ENCODE results near the gene NUBP2.

The NUBP2 gene

DNA sequence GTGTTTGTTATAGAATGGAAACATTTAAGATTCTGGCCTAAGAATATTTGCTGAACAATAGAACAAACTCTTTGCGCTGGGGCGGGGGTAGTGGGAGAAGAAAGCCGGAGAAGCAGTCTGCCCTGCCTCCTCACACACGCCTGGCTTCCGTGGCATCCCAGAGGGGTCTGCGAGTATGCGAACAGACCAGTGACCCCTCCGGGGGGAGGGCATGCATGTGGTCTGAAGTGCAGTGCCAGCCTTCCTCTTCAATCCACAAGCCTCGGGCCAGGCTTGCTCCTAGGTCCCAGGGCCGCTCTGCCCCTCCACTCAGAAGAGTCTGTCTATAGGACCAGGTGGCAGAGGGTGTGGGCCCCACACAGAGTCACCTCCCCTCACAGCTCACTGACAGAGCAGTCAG, 24.9 kb downstream of the NUBP2 start:
- Histone ChIP-seq H2BK120ac (ENCODE audit: insufficient read depth, low read length, poor library complexity) (no peak overlapping the region), H4K8ac (ENCODE audit: low read depth, low read length) (no peak overlapping the region), H3K4me1 (ENCODE audit: control insufficient read depth in 1 of 2, insufficient read depth in 2 of 2, low read length in 2 of 2) (no peaks in the 10 kb centered on the region)

GRCh38 chr16:1808691-1809090, 25.9 kb downstream of the NUBP2 start:
- Histone ChIP-seq H3K27ac (ENCODE audit: low read depth, low read length) (no peak overlapping the region), H2BK120ac (ENCODE audit: insufficient read depth, low read length, poor library complexity) (no peak overlapping the region), H4K91ac (ENCODE audit: low read depth, low read length) (no peak overlapping the region), H2BK12ac (ENCODE audit: low read length) (no peak overlapping the region), H3K4me2 (ENCODE audit: low read length) (no peak overlapping the region), H3K79me1 (ENCODE audit: low read length) (no peaks in the 10 kb centered on the region), H2AFZ (ENCODE audit: insufficient read depth, low read length, poor library complexity) (no peak overlapping the region), H4K12ac (ENCODE audit: low read depth, low read length) (no peak overlapping the region), H3K9ac (ENCODE audit: low read length) (no peak overlapping the region), H3K9me3 (ENCODE audit: insufficient read depth, low read depth, low read length) (peaks cover 4% of the 10 kb centered on the region), H3K14ac (ENCODE audit: low read length) (no peak overlapping the region), H3K36me3 (ENCODE audit: control insufficient read depth in 1 of 2, insufficient read depth in 2 of 2, low read length in 2 of 2) (peaks cover 22 to 29% of the 10 kb centered on the region in 2 experiments), H3K27me3 (ENCODE audit: insufficient read depth, low read length) (no peaks in the 10 kb centered on the region), H2BK5ac (ENCODE audit: low read depth, low read length, poor library complexity) (no peak overlapping the region), H3K18ac (ENCODE audit: low read length) (no peak overlapping the region), H3K79me2 (ENCODE audit: control insufficient read depth, insufficient read depth, low read length, poor library complexity) (no peaks in the 10 kb centered on the region), H2AK5ac (ENCODE audit: low read length) (no peak overlapping the region), H3K4ac (ENCODE audit: low read depth, low read length) (no peak overlapping the region), H4K8ac (ENCODE audit: low read depth, low read length) (no peak overlapping the region), H3K23ac (ENCODE audit: low read length) (no peak overlapping the region), H3K4me3 (ENCODE audit: low read depth, low read length) (no peak overlapping the region), H3K4me1 (ENCODE audit: control insufficient read depth in 1 of 2, insufficient read depth in 2 of 2, low read length in 2 of 2) (no peaks in the 10 kb centered on the region)
- no peak for DNase-seq
- no CpG with 5 or more reads among the region's 18 CpGs for WGBS (ENCODE audit: extremely low coverage, insufficient coverage, insufficient read length)

More for the DNA sequence above, 24.9 kb downstream of the NUBP2 start:
- WGBS (ENCODE audit: extremely low coverage, insufficient coverage, insufficient read length): no CpG with 5 or more reads among the region's 10 CpGs
- H3K4ac ChIP-seq (ENCODE audit: low read depth, low read length): no peak overlapping the region
- no peak overlapping the region for H2BK5ac ChIP-seq (ENCODE audit: low read depth, low read length, poor library complexity)
- H3K4me3 ChIP-seq (ENCODE audit: low read depth, low read length): no peak overlapping the region
- no peaks in the 10 kb centered on the region for H3K27me3 ChIP-seq (ENCODE audit: insufficient read depth, low read length)
- no peak overlapping the region for H2BK12ac ChIP-seq (ENCODE audit: low read length)
- H3K9ac ChIP-seq (ENCODE audit: low read length): no peak overlapping the region
- DNase-seq: no peak
- H3K27ac ChIP-seq (ENCODE audit: low read depth, low read length): no peak overlapping the region
- H3K4me2 ChIP-seq (ENCODE audit: low read length): no peak overlapping the region
- H4K12ac ChIP-seq (ENCODE audit: low read depth, low read length): no peak overlapping the region
- H3K36me3 ChIP-seq (ENCODE audit: control insufficient read depth in 1 of 2, insufficient read depth in 2 of 2, low read length in 2 of 2): peaks cover 22 to 29% of the 10 kb centered on the region in 2 experiments
- no peaks in the 10 kb centered on the region for H3K79me2 ChIP-seq (ENCODE audit: control insufficient read depth, insufficient read depth, low read length, poor library complexity)
- peaks cover 4% of the 10 kb centered on the region for H3K9me3 ChIP-seq (ENCODE audit: insufficient read depth, low read depth, low read length)
- no peak overlapping the region for H2AFZ ChIP-seq (ENCODE audit: insufficient read depth, low read length, poor library complexity)
- H3K18ac ChIP-seq (ENCODE audit: low read length): no peak overlapping the region
- no peak overlapping the region for H2AK5ac ChIP-seq (ENCODE audit: low read length)
- no peak overlapping the region for H4K91ac ChIP-seq (ENCODE audit: low read depth, low read length)
- H3K23ac ChIP-seq (ENCODE audit: low read length): no peak overlapping the region
- no peak overlapping the region for H3K14ac ChIP-seq (ENCODE audit: low read length)
- no peaks in the 10 kb centered on the region for H3K79me1 ChIP-seq (ENCODE audit: low read length)

- H2BK5ac ChIP-seq (ENCODE audit: low read depth, low read length, poor library complexity): no peak overlapping the region
- H3K4me1 ChIP-seq (ENCODE audit: control insufficient read depth in 1 of 2, insufficient read depth in 2 of 2, low read length in 2 of 2): no peaks in the 10 kb centered on the region
- peaks cover 22 to 28% of the 10 kb centered on the region in 2 experiments for H3K36me3 ChIP-seq (ENCODE audit: control insufficient read depth in 1 of 2, insufficient read depth in 2 of 2, low read length in 2 of 2)
- no peak overlapping the region for H3K23ac ChIP-seq (ENCODE audit: low read length)
- no peak overlapping the region for H3K14ac ChIP-seq (ENCODE audit: low read length)
- H2BK12ac ChIP-seq (ENCODE audit: low read length): no peak overlapping the region
- no peaks in the 10 kb centered on the region for H3K79me1 ChIP-seq (ENCODE audit: low read length)
- H4K8ac ChIP-seq (ENCODE audit: low read depth, low read length): no peak overlapping the region
- no peaks in the 10 kb centered on the region for H3K27me3 ChIP-seq (ENCODE audit: insufficient read depth, low read length)
- H4K91ac ChIP-seq (ENCODE audit: low read depth, low read length): no peak overlapping the region
- DNase-seq: no peak
- no peak overlapping the region for H2AFZ ChIP-seq (ENCODE audit: insufficient read depth, low read length, poor library complexity)
- H3K9ac ChIP-seq (ENCODE audit: low read length): no peak overlapping the region
- H3K4me2 ChIP-seq (ENCODE audit: low read length): no peak overlapping the region
- WGBS (ENCODE audit: extremely low coverage, insufficient coverage, insufficient read length): no CpG with 5 or more reads among the region's 28 CpGs
- no peak overlapping the region for H3K4me3 ChIP-seq (ENCODE audit: low read depth, low read length)
- H3K4ac ChIP-seq (ENCODE audit: low read depth, low read length): no peak overlapping the region
- H3K79me2 ChIP-seq (ENCODE audit: control insufficient read depth, insufficient read depth, low read length, poor library complexity): no peaks in the 10 kb centered on the region
- peaks cover 4% of the 10 kb centered on the region for H3K9me3 ChIP-seq (ENCODE audit: insufficient read depth, low read depth, low read length)
- no peak overlapping the region for H3K27ac ChIP-seq (ENCODE audit: low read depth, low read length)
- H2BK120ac ChIP-seq (ENCODE audit: insufficient read depth, low read length, poor library complexity): no peak overlapping the region
- no peak overlapping the region for H4K12ac ChIP-seq (ENCODE audit: low read depth, low read length)
- no peak overlapping the region for H3K18ac ChIP-seq (ENCODE audit: low read length)
- no peak overlapping the region for H2AK5ac ChIP-seq (ENCODE audit: low read length)
Measured at GRCh38 chr16:1809281-1809801, 26.6 kb downstream of the NUBP2 start.

DNA sequence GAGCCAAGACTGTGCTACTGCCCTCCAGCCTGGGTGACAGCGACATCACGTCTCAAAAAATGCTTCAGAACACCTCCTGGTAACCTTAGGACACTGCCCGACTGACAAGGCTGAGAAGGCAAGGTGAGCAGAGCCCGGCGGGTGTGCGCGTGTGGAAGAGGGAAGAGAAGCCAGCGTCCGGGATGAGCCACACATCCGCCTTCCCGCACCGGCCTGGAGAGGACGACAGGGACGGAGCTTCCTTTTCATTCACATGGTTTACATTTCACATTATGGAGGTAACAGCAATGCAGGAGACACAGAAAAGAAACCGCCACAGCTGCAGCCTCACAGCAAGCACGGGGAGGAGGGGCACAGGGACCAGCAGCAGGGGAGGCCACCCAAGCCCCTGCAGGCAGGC, 27.3 kb downstream of the NUBP2 start:
- H3K18ac ChIP-seq (ENCODE audit: low read length): no peak overlapping the region
- no peak overlapping the region for H2BK12ac ChIP-seq (ENCODE audit: low read length)
- no peak overlapping the region for H2BK5ac ChIP-seq (ENCODE audit: low read depth, low read length, poor library complexity)
- H3K4me2 ChIP-seq (ENCODE audit: low read length): no peak overlapping the region
- no peak overlapping the region for H2BK120ac ChIP-seq (ENCODE audit: insufficient read depth, low read length, poor library complexity)
- H4K8ac ChIP-seq (ENCODE audit: low read depth, low read length): no peak overlapping the region
- H4K12ac ChIP-seq (ENCODE audit: low read depth, low read length): no peak overlapping the region
- no peak overlapping the region for H3K27ac ChIP-seq (ENCODE audit: low read depth, low read length)
- WGBS (ENCODE audit: extremely low coverage, insufficient coverage, insufficient read length): no CpG with 5 or more reads among the region's 16 CpGs
- no peaks in the 10 kb centered on the region for H3K4me1 ChIP-seq (ENCODE audit: control insufficient read depth in 1 of 2, insufficient read depth in 2 of 2, low read length in 2 of 2)
- no peak overlapping the region for H3K4me3 ChIP-seq (ENCODE audit: low read depth, low read length)
- no peaks in the 10 kb centered on the region for H3K27me3 ChIP-seq (ENCODE audit: insufficient read depth, low read length)
- H3K9ac ChIP-seq (ENCODE audit: low read length): no peak overlapping the region
- H3K14ac ChIP-seq (ENCODE audit: low read length): no peak overlapping the region
- no peak overlapping the region for H2AK5ac ChIP-seq (ENCODE audit: low read length)
- no peak for DNase-seq
- no peak overlapping the region for H3K23ac ChIP-seq (ENCODE audit: low read length)
- no peaks in the 10 kb centered on the region for H3K79me2 ChIP-seq (ENCODE audit: control insufficient read depth, insufficient read depth, low read length, poor library complexity)
- H3K4ac ChIP-seq (ENCODE audit: low read depth, low read length): no peak overlapping the region
- no peaks in the 10 kb centered on the region for H3K79me1 ChIP-seq (ENCODE audit: low read length)
- H3K36me3 ChIP-seq (ENCODE audit: control insufficient read depth in 1 of 2, insufficient read depth in 2 of 2, low read length in 2 of 2): peaks cover 22 to 29% of the 10 kb centered on the region in 2 experiments
- H3K9me3 ChIP-seq (ENCODE audit: insufficient read depth, low read depth, low read length): peaks cover 4% of the 10 kb centered on the region
- H4K91ac ChIP-seq (ENCODE audit: low read depth, low read length): no peak overlapping the region
- H2AFZ ChIP-seq (ENCODE audit: insufficient read depth, low read length, poor library complexity): no peak overlapping the region

Data from trophoblast cell (in vitro differentiated cells and primary cell).